Hindlimb muscle (tissue), 1 donor: Measurements from ENCODE around the gene GALNT16. TPM values are rescaled to one million over a fixed set of nuclear protein-coding genes. Genes with fewer than 3 reads are reported as not detected.
"Not testable (repeated sequence)": the region's sequence is repeated elsewhere in the genome, so short reads cannot be mapped to it uniquely, and the experiment has no call there.

Experiments
- DNase-seq: peaks from one replicate; pipeline ENCODE4 v3.0.0-alpha.2; 2013
- polyA plus RNA-seq: library from polyadenylated mRNA; unstranded; fragments of 120-200 nt; gene quantifications from one replicate; pipeline ENCODE4 v1.2.1, GENCODE V29; 2013; ENCODE audit not compliant: insufficient read length

The GALNT16 gene
- 25.7 TPM for polyA plus RNA-seq

DNA sequence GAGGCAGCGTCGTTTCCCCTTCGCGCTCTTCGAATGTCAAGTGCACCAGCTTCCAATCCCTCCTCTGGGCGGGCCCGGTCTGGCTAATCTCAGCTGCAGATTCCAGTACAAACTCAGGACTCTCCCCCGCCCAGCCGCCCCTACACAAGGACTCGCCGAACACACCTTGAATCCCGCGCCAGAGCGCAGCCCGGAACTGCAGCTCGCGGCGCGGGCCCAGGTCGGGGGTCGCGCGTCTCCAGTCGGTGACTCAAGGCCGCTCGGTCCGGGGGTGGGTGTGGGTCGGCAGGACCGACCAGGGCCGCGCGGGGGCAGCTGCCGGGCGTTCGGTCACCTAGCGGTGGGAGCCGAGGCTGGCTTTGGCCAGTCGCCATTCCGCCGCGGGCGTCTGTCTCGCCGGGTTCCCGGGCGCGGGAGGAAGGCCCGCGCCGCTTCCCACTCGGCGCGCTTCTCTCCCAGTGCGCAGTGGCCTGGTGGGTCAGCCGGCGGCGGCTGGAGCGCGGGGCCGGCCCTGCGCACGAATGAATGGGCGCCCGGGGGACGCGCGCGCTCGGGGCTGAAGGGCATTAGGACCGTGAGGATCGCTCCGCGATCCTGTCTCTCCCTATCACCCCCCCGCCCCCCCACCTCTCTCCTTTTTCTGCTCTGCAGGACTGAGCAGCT, at the start of gene GALNT16:
TSS of gene GALNT16 (plus strand) at position 632 of the 663 bp plus-strand sequence. CDS start 133 bp downstream, outside the sequence.
- DNase-seq: peak; percentile 72

- DNase-seq: no peak
These were observed 45.6 kb upstream of the GALNT16 start for GRCh38 chr14:69214393-69214792.

DNA sequence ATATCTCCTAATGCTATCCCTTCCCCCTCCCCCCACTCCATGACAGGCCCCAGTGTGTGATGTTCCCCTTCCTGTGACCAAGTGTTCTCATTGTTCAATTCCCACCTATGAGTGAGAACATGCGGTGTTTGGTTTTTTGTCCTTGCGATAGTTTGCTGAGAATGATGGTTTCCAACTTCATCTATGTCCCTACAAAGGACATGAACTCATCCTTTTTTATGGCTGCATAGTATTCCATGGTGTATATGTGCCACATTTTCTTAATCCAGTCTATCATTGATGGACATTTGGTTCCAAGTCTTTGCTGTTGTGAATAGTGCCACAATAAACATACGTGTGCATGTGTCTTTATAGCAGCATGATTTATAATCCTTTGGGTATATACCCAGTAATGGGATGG, 42.3 kb upstream of the GALNT16 start:
- not testable (repeated sequence) for DNase-seq

DNA sequence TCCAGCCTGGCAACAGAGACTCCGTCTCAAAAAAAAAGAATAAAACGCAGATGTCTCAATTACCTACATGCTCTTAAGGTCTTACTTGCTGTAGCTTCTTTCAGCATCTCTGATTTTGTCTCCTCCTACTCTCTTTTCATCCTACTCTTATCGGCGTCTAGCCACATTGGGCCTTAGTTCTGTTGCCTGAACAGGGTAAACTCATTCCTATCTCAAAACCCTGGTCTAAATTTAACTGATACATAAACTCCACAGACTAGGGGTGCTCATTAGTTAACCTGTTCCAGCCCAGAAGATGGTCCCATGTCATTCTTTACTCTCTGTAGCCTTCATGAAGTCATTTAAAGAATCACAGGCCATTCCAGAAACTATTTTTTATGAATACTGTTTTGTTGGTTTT, 35.0 kb upstream of the GALNT16 start:
- no peak for DNase-seq

DNA sequence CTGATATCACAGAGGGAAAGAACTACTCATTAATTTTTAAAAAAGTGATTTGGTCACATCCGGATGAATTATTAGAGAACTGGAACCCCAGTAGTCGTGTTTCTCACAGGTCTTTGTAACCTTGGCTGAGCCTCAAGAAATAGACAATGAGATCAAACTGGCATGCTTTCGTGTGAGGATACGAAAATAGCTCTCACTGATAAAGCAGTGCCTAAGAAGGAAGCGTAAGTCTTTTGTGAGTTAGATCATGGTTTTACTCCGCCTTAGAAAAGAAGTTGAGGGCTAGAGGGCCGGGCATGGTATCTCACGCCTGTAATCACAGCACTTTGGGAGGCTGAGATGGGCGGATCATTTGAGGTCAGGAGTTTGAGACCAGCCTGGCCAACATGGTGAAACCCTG, 33.8 kb upstream of the GALNT16 start:
- no peak for DNase-seq

- no peak for DNase-seq
These were observed 33.2 kb upstream of the GALNT16 start for GRCh38 chr14:69226736-69227135.

- DNase-seq: no peak
These were observed 28.5 kb upstream of the GALNT16 start for GRCh38 chr14:69231486-69231885.

DNA sequence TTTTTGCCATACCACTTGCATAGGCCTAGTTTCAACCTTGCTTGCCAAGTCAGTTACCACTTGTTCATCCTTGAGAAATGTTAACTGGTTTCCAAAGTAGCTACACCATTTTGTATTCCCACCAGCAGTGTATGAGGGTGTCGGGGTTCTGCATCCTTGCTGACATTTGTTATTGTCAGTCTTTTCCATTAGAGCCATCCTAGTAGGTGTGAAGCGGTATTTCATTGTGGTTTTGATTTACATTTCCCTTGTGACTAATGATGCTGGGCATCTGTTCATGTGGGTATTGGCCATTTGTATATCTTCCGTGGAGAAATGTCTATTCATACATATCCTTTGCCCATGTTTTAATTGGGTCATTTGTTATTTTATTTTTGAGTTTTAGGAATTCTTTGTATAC, 27.6 kb upstream of the GALNT16 start:
- no peak for DNase-seq

DNA sequence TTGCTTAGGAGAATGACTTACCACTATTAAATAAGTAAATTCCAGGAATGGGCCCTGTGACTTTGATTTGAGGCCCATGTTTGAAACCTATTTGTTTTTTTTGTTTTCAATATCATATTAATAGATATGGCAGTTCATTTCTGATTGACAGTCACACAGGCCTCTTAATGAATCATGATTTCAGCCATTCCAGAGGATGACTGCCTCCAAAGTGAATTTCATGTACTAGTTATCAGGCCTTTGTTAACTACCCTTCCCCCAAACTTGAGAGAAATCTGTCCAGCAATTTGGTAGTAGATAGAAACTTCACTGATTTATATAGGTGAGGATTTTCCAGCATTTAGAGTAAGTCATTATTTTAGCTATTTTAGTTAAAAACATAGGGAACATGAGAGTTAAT, 25.9 kb upstream of the GALNT16 start:
- no peak for DNase-seq

- DNase-seq: no peak
These were observed 24.2 kb upstream of the GALNT16 start for GRCh38 chr14:69235708-69236107.

- no peak for DNase-seq
These were observed 22.8 kb upstream of the GALNT16 start for GRCh38 chr14:69237142-69237541.

DNA sequence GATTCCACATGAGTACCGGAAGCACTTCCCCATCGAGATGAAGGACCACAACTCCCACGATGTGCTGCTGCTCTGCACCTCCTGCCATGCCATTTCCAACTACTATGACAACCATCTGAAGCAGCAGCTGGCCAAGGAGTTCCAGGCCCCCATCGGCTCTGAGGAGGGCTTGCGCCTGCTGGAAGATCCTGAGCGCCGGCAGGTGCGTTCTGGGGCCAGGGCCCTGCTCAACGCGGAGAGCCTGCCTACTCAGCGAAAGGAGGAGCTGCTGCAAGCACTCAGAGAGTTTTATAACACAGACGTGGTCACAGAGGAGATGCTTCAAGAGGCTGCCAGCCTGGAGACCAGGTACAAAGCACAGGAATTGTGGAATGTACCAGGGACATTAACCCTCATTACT, 22.4 kb upstream of the GALNT16 start:
- DNase-seq: no peak

- DNase-seq: no peak
These were observed 21.1 kb upstream of the GALNT16 start for GRCh38 chr14:69238883-69239282.

GRCh38 chr14:69240527-69241173, 19.3 kb upstream of the GALNT16 start:
- DNase-seq: no peak

DNA sequence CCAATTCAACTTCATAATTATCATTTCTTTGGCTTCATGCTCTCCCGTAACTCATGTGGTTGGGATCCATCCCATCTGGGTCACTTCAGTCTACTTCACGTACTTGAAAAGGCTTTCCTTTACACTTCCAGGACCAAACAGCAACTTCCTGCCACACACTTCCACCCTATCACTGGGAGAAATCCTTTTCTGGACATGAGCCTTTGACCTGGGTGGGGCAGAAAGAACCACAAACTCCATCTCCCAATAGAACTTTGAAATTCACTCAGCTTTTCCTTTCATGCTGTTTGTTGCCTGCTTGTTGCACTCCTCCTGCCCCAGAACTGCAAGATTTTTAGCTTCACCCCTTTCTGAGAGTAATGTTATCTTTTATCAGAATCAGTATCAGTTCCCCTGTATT, 18.4 kb upstream of the GALNT16 start:
- DNase-seq: no peak

DNA sequence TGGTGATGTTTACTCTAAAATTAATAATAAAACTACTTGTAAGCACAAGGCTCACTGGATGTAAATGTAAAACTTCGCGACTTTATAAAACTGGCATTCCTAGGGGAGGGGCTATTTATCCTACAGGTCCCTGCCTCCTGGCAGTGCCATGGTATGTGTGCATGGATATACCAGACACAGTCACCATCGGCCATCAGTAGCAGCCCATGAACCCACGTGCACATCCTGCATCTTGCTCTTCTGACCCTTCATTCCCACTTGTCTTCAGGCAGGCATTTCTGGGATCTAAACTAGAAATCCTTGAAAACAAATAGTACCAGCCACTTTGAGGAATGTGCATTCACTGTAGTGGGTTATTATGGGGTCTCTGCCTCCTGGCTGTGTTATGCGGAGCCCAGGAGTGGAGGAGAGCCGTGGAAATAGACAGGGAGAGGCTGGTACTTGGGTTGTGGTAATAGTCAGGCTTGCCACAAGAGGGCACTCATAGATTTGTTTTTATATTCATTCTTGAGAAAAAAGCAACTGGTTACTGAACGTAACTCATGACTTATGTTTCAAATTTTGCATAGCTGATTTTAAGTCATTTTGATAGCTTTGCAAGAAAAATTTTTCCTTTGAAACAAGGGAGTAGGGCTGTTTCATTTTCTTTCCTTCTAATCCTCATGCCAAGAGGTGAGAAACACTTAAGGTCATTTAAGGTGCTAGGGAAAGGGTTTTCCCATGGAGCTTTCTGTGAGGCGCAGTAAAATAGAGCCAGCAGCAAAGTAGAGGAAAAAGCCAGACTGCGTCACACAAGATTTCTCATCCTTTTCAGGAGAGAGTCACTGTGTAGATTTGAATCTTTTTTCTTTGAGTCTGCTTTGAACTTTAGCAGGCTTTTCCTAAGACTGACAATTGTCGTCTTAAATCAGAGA, 17.4 kb upstream of the GALNT16 start:
- peak; percentile 74 for DNase-seq

GRCh38 chr14:69244946-69245345, 15.0 kb upstream of the GALNT16 start:
- no peak for DNase-seq

DNA sequence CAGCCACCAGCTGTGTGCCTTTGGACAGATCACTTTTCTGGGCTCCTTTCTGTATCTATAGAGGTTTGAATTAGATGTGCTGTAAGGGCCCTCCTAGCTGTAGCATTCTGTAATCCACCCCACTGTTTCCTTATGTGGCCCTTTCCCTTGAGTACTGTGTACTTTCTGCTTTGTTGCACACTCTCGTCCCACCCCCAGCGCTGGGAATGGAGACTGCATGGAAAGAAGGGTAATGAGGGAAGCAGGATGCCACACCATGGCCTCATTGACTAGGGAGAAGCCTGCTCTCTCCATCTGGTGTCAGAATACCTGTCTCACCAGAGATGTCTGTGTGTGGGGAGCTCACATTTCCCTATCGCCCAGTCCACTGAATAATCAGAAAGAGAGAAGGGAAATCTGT, 13.6 kb upstream of the GALNT16 start:
- DNase-seq: no peak

- DNase-seq: peak; percentile 89
These were observed 12.1 kb upstream of the GALNT16 start for GRCh38 chr14:69247676-69248440.

DNA sequence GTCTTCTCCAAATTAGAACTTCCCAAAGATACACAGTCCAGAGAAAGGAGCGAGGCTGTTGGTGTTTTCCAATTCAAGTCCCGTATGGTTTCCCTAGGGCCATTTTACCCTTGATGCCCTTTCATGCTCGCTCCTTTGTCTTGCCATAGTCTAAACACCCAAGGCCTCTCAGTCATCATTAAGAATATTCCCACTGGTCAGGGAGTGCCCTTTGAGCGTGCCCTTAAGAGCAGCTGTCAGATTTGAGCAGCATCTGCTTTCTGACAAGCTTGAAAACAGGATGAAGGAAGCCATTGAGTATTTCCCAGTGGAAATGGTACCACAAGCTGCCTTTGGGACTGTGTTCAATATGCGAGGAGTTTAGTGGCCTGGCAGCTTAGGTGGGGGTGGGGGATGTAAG, 10.4 kb upstream of the GALNT16 start:
- DNase-seq: no peak

DNA sequence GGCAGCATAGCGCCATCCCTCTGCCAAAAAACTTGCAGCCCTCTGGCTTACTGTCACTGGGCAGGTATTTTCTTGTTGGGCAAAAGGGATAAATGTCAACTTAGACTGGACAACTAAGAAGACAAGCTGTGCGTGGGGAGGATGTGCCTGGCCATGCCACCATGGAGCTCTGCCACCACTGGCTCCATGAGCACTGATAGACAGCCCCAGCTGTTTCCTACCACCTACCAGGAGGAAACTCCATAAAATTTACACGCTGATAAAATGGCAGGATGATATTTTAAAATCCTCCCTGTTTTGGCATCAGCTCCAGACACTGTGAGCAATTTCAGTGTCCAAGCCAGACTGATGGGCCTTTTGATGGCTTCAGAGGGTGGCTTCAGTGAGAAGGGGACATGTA, 7.1 kb upstream of the GALNT16 start:
- DNase-seq: no peak

- DNase-seq: no peak
These were observed 811 bp upstream of the GALNT16 start for GRCh38 chr14:69259168-69259526.
